ENCODE results near the gene GTPBP8.
A peak's percentile ranks its signal among the peaks of the same experiment; 100 is the strongest.

Gene GTPBP8

DNA sequence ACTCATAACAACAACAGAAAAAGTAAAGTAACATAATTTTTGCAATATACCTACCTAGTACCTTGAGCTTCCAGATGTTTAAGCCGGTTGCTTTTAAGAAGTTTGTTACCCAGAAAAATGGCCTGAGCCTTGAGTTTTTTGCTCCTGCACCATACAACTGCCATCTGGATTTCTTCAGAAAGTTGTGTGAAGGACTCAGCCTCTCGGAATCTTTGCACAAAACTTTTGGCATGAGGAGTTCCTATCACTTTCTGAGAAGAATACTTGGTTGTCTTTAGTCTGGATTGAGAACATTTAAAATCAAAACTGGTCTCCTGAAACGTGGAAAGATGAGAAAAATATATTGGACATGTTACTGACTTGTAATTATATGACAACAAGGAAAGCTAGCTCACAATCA is 17.3 kb downstream of the GTPBP8 start:
- H3K9me3 ChIP-seq (ENCODE audit: insufficient read depth, low read length), result no peaks in the 10 kb centered on the region
- TF ChIP-seq, protein P1, sequence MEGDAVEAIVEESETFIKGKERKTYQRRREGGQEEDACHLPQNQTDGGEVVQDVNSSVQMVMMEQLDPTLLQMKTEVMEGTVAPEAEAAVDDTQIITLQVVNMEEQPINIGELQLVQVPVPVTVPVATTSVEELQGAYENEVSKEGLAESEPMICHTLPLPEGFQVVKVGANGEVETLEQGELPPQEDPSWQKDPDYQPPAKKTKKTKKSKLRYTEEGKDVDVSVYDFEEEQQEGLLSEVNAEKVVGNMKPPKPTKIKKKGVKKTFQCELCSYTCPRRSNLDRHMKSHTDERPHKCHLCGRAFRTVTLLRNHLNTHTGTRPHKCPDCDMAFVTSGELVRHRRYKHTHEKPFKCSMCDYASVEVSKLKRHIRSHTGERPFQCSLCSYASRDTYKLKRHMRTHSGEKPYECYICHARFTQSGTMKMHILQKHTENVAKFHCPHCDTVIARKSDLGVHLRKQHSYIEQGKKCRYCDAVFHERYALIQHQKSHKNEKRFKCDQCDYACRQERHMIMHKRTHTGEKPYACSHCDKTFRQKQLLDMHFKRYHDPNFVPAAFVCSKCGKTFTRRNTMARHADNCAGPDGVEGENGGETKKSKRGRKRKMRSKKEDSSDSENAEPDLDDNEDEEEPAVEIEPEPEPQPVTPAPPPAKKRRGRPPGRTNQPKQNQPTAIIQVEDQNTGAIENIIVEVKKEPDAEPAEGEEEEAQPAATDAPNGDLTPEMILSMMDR (IDR thresholded peaks at IDR 0.05; ENCODE audit: insufficient read depth, low read length, poor library complexity, severe bottlenecking), result no peak
- TF ChIP-seq EZH2phosphoT487 (conservative IDR thresholded peaks at IDR 0.05; ENCODE audit: low read length), result no peak
- H4K20me1 ChIP-seq (ENCODE audit: low read depth, low read length), result 0 out of 2 replicates have a peak, but pooled peaks cover 7% of the 10 kb centered on the region
- H3K9ac ChIP-seq (ENCODE audit: low read length), result no peak overlapping the region
- no peaks in the 10 kb centered on the region for H3K27me3 ChIP-seq (ENCODE audit: low read length)
- peaks cover 17% of the 10 kb centered on the region for H3K79me2 ChIP-seq (ENCODE audit: insufficient read depth, low read length)
- no peaks in the 10 kb centered on the region; the same call in 1 of the 2 replicates for H3F3A ChIP-seq (ENCODE audit: insufficient read depth)
- no peaks in the 10 kb centered on the region for H3K9me2 ChIP-seq (replicated peaks; ENCODE audit: insufficient read depth, low read length)
- peaks cover 63% of the 10 kb centered on the region for H3K36me3 ChIP-seq (ENCODE audit: low read length)
- no peak overlapping the region for H3K4me3 ChIP-seq (ENCODE audit: insufficient read depth, low read length, poor library complexity, severe bottlenecking)
- H3K4me2 ChIP-seq (ENCODE audit: low read depth, low read length, poor library complexity, severe bottlenecking), result no peak overlapping the region
- H3K27ac ChIP-seq (ENCODE audit: low read depth, low read length), result no peak overlapping the region
- no peak overlapping the region for H2AFZ ChIP-seq (ENCODE audit: low read depth, low read length, severe bottlenecking)

DNA sequence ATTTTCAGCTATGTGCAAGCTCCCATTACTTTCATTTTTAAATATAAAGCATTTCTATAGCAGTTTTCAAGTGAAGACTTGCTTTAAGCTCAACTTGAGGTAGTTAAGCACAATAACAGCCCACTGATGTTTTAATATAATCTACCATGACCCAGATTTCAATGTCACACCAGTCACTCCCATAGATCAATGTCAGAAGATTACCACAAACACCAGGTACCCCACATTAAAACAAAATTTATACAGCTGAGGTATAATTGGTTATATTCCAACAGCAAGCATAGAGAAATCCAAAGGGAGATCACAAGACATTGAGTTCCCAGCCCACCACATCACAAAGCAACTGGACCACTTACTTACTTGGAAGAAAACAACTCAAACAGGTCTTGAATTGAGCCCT is 22.8 kb downstream of the GTPBP8 start:
- Histone ChIP-seq H3F3A (ENCODE audit: insufficient read depth) (0 out of 2 replicates have a peak, but pooled peaks cover 3% of the 10 kb centered on the region), H3K9ac (ENCODE audit: low read length) (no peak overlapping the region), H3K27me3 (ENCODE audit: low read length) (no peaks in the 10 kb centered on the region), H3K27ac (ENCODE audit: low read depth, low read length) (no peak overlapping the region), H3K9me2 (replicated peaks; ENCODE audit: insufficient read depth, low read length) (no peaks in the 10 kb centered on the region), H3K79me2 (ENCODE audit: insufficient read depth, low read length) (peaks cover 57% of the 10 kb centered on the region), H3K4me2 (ENCODE audit: low read depth, low read length, poor library complexity, severe bottlenecking) (no peak overlapping the region), H4K20me1 (ENCODE audit: low read depth, low read length) (0 out of 2 replicates have a peak, but pooled peaks cover 7% of the 10 kb centered on the region), H3K4me3 (ENCODE audit: insufficient read depth, low read length, poor library complexity, severe bottlenecking) (no peak overlapping the region), H3K36me3 (ENCODE audit: low read length) (peaks cover 57% of the 10 kb centered on the region), H2AFZ (ENCODE audit: low read depth, low read length, severe bottlenecking) (no peak overlapping the region), H3K9me3 (ENCODE audit: insufficient read depth, low read length) (no peaks in the 10 kb centered on the region)
- TF ChIP-seq, protein P1 (IDR thresholded peaks at IDR 0.05; ENCODE audit: insufficient read depth, low read length, poor library complexity, severe bottlenecking), result no peak
- no peak for TF ChIP-seq EZH2phosphoT487 (conservative IDR thresholded peaks at IDR 0.05; ENCODE audit: low read length)

DNA sequence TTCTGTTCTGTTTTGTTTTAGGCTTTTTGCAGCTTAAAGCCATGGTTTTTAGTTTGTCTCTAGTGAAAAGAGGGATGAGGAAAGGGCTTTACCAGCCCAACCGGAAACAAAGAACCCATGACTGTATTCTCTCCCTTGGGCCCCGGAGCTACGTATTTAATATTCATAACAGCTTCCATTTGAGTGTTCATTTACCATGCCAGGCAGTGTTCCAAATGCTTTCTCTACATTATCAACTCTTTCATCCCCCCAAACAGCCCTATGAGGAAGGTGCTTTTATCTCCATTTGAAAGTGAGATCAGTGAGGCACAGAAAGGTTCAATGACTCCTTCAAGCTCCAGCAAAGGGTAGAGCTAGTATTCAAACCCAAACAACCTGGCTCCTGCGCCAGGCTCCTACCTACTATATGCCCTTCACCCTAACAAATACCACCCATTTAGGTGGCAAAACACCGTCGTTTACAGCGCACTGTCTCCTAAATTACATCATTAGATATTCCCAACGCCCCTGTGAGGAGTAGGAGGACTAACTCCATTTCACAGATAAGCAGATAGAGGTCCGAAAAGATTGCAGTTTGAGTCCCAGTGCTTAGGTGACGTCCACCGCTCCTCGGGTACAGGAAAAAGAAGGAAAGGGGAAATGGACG is 27.9 kb downstream of the GTPBP8 start:
- Histone ChIP-seq H3K27me3 (ENCODE audit: low read length) (no peaks in the 10 kb centered on the region), H4K20me1 (ENCODE audit: low read depth, low read length) (no peaks in the 10 kb centered on the region), H3K27ac (ENCODE audit: low read depth, low read length) (peak overlapping the region; percentile 72), H3K9ac (ENCODE audit: low read length) (peak overlapping the region; percentile 77), H3K4me3 (ENCODE audit: insufficient read depth, low read length, poor library complexity, severe bottlenecking) (peak overlapping the region; percentile 71), H3K36me3 (ENCODE audit: low read length) (peaks cover 25% of the 10 kb centered on the region; the same call in 1 of the 2 replicates), H3K9me2 (replicated peaks; ENCODE audit: insufficient read depth, low read length) (no peaks in the 10 kb centered on the region), H3F3A (ENCODE audit: insufficient read depth) (0 out of 2 replicates have a peak, but pooled peaks cover 3% of the 10 kb centered on the region), H3K4me2 (ENCODE audit: low read depth, low read length, poor library complexity, severe bottlenecking) (peak overlapping the region; percentile 76), H3K79me2 (ENCODE audit: insufficient read depth, low read length) (peaks cover 49% of the 10 kb centered on the region), H3K9me3 (ENCODE audit: insufficient read depth, low read length) (no peaks in the 10 kb centered on the region), H2AFZ (ENCODE audit: low read depth, low read length, severe bottlenecking) (peak overlapping the region; percentile 94)
- TF ChIP-seq EZH2phosphoT487 (conservative IDR thresholded peaks at IDR 0.05; ENCODE audit: low read length), result no peak
- TF ChIP-seq, protein P1 (IDR thresholded peaks at IDR 0.05; ENCODE audit: insufficient read depth, low read length, poor library complexity, severe bottlenecking), result no peak

Data from SU-DHL-6 (cell line).